OCI-LY7 (cell line): ENCODE data around the gene ANKRD26. TPM values are rescaled to one million over a fixed set of nuclear protein-coding genes. Genes with fewer than 3 reads are reported as not detected.

Experiments
- BruUV-seq: library from RNA; stranded (reverse); fragments of 400-500 nt; replicated peaks from 2 replicates; lab custom pipeline; 2021; lab: Mats Ljungman, UMichigan
- CTCF ChIA-PET: fragments of 300-600 bp; sonication (Branson Sonifier 250); formaldehyde crosslinking; loops from one replicate; lab custom pipeline; 2022; ENCODE audit warnings: antibody characterized with exemption; ENCODE audit not compliant: unreplicated experiment; lab: Charles Lee
- POLR2A ChIA-PET: fragments of 300-600 bp; sonication (Branson Sonifier 250); formaldehyde crosslinking; loops from one replicate; lab custom pipeline; 2022; ENCODE audit warnings: antibody characterized with exemption; lab: Charles Lee
- DNase-seq: peaks from one replicate; pipeline ENCODE4 v3.0.0-alpha.2; 2015; ENCODE audit warnings: low spot score
- H2AFZ ChIP-seq: fragments of 200-600 bp; sonication (generic), shearing (Covaris generic); 2 replicates; pipeline ENCODE4 v1.6.1; 2014; ENCODE audit warnings: mild to moderate bottlenecking, antibody characterized with exemption, low read length, moderate library complexity
- H3K27ac ChIP-seq: fragments of 200-600 bp; sonication (generic); 2 replicates; pipeline ENCODE4 v1.5.1; 2014; ENCODE audit warnings: mixed run types, low read depth, mild to moderate bottlenecking, moderate library complexity, low read length, inconsistent platforms; ENCODE audit not compliant: poor library complexity, severe bottlenecking
- H3K36me3 ChIP-seq: fragments of 200-600 bp; sonication (generic); 2 replicates; pipeline ENCODE4 v1.6.1; 2014; ENCODE audit warnings: mild to moderate bottlenecking, antibody characterized with exemption, low read length, moderate library complexity, mixed read lengths; ENCODE audit not compliant: insufficient read depth
- H3K4me1 ChIP-seq: fragments of 200-600 bp; sonication (generic); 2 replicates; pipeline ENCODE4 v1.5.1; 2014; ENCODE audit warnings: mild to moderate bottlenecking, low read length; ENCODE audit not compliant: insufficient read depth, poor library complexity, severe bottlenecking
- H3K4me2 ChIP-seq: fragments of 200-600 bp; sonication (generic); 2 replicates; pipeline ENCODE4 v1.6.1; 2014; ENCODE audit warnings: mild to moderate bottlenecking, low read length
- H3K4me3 ChIP-seq: fragments of 200-600 bp; sonication (generic); 2 replicates; pipeline ENCODE4 v1.5.1; 2014; ENCODE audit warnings: mild to moderate bottlenecking, low read depth, low read length; ENCODE audit not compliant: poor library complexity, severe bottlenecking
- H3K79me2 ChIP-seq: fragments of 200-600 bp; sonication (generic); 2 replicates; pipeline ENCODE4 v1.6.1; 2016; ENCODE audit warnings: low read depth, mild to moderate bottlenecking, low read length, moderate library complexity, mixed read lengths; ENCODE audit not compliant: insufficient read depth
- H3K9me2 ChIP-seq: fragments of 200-600 bp; sonication (generic); 2 replicates; pipeline ENCODE4 v1.6.1; 2016; ENCODE audit warnings: mild to moderate bottlenecking, low read length, mixed read lengths; ENCODE audit not compliant: insufficient read depth
- H3K9me3 ChIP-seq: fragments of 200-600 bp; sonication (generic); 2 replicates; pipeline ENCODE4 v1.6.1; 2014; ENCODE audit warnings: mild to moderate bottlenecking, mixed run types, low read length, mixed read lengths
- H4K20me1 ChIP-seq: fragments of 200-600 bp; sonication (generic); 2 replicates; pipeline ENCODE4 v1.6.1; 2014; ENCODE audit warnings: mild to moderate bottlenecking, antibody characterized with exemption, low read length, moderate library complexity, mixed read lengths; ENCODE audit not compliant: insufficient read depth
- CTCF ChIP-seq: fragments of 200-600 bp; sonication (generic); conservative IDR thresholded peaks from 2 replicates; pipeline ENCODE4 v1.5.1; 2014; ENCODE audit warnings: mild to moderate bottlenecking, antibody characterized with exemption, low read length, moderate library complexity, mixed read lengths
- EZH2phosphoT487 ChIP-seq: fragments of 200-600 bp; sonication (generic); IDR thresholded peaks from 2 replicates; pipeline ENCODE4 v1.6.1; 2018; ENCODE audit warnings: low read depth, borderline replicate concordance, mild to moderate bottlenecking, mixed run types, antibody characterized with exemption, low read length, moderate library complexity, mixed read lengths
- intact Hi-C: fragments of 100-400 bp; cut with micrococcal nuclease; formaldehyde crosslinking; loops from one replicate; pipeline ENCODE4 v1.10.0; 2022; ENCODE audit not compliant: unreplicated experiment
- total RNA-seq, 2 experiments: library from RNA; depleted of rRNA in 1 of 2; stranded (reverse); fragments of >200 nt in 1 of 2; shearing (Covaris generic) in 1 of 2; gene quantifications; 2 replicates each; pipeline ENCODE4 v1.2.3, GENCODE V29; 2014 to 2022

ANKRD26 gene
- total RNA-seq, 2 experiments from 2014 or later: 8.6 to 13.8 TPM

- H3K4me1 ChIP-seq: no peaks in the 10 kb centered on the region
- H3K79me2 ChIP-seq: peaks cover 66% of the 10 kb centered on the region
- H4K20me1 ChIP-seq: peaks cover 13% of the 10 kb centered on the region
- no peaks in the 10 kb centered on the region for H3K9me2 ChIP-seq
- POLR2A ChIA-PET: interaction anchor here (1.0 kb wide), 1 partner anchor 94 kb away, joined by 3 read pairs; the partner anchor contains the start of gene ACBD5
- no peak overlapping the region for H3K4me3 ChIP-seq
- peaks cover 91% of the 10 kb centered on the region for H3K36me3 ChIP-seq
- H3K9me3 ChIP-seq: peaks cover 5% of the 10 kb centered on the region; the same call in 1 of the 2 replicates
- DNase-seq: no peak
- H3K27ac ChIP-seq: no peak overlapping the region
- intact Hi-C loops: no loop called here
- no TSS peak for BruUV-seq
- H3K4me2 ChIP-seq: no peak overlapping the region
- TF ChIP-seq CTCF: no peak
- no peak for TF ChIP-seq EZH2phosphoT487
- CTCF ChIA-PET: no interaction called here
- H2AFZ ChIP-seq: no peak overlapping the region
Observed at GRCh38 chr10:27145937-27146336, 45.6 kb upstream of the ANKRD26 start.

- no TSS peak for BruUV-seq
- no peak overlapping the region for H3K27ac ChIP-seq
- H3K36me3 ChIP-seq: peaks cover 92% of the 10 kb centered on the region
- no peak for TF ChIP-seq CTCF
- TF ChIP-seq EZH2phosphoT487: no peak
- H3K4me3 ChIP-seq: no peak overlapping the region
- intact Hi-C loops: no loop called here
- H3K9me3 ChIP-seq: peaks cover 5% of the 10 kb centered on the region; the same call in 1 of the 2 replicates
- peaks cover 48% of the 10 kb centered on the region for H3K79me2 ChIP-seq
- H3K4me1 ChIP-seq: peaks cover 1% of the 10 kb centered on the region
- ChIA-PET CTCF (no interaction called here), POLR2A (interaction anchor here (0.7 to 1.0 kb wide), 4 partner anchors 9 to 1380 kb away, joined by 3 to 6 read pairs (median 5); no protein-coding TSS in a partner anchor)
- no peaks in the 10 kb centered on the region for H3K9me2 ChIP-seq
- H3K4me2 ChIP-seq: no peak overlapping the region
- H2AFZ ChIP-seq: no peak overlapping the region
- no peak for DNase-seq
- peaks cover 12% of the 10 kb centered on the region for H4K20me1 ChIP-seq
Observed at GRCh38 chr10:27143686-27144085, 43.4 kb upstream of the ANKRD26 start.

- POLR2A ChIA-PET: interaction anchor here (0.6 to 0.8 kb wide), 3 partner anchors 16 to 1182 kb away, joined by 3 to 7 read pairs (median 4); partner anchors contain the start of gene YME1L1
- BruUV-seq: no TSS peak
- Histone ChIP-seq H3K4me1 (peaks cover 7% of the 10 kb centered on the region), H2AFZ (no peak overlapping the region), H3K4me3 (no peak overlapping the region), H3K27ac (no peak overlapping the region), H3K4me2 (no peak overlapping the region), H3K9me3 (no peaks in the 10 kb centered on the region), H3K9me2 (no peaks in the 10 kb centered on the region; the same call in 1 of the 2 replicates), H3K79me2 (peaks cover 11% of the 10 kb centered on the region), H4K20me1 (0 out of 2 replicates have a peak, but pooled peaks cover 3% of the 10 kb centered on the region), H3K36me3 (peaks cover 90% of the 10 kb centered on the region)
- no peak for TF ChIP-seq EZH2phosphoT487
- no peak for TF ChIP-seq CTCF
- no peak for DNase-seq
- intact Hi-C loops: no loop called here
- CTCF ChIA-PET: no interaction called here
Observed at GRCh38 chr10:27138277-27138676, 38.0 kb upstream of the ANKRD26 start.
